GM13977 (cell line): Measurements from ENCODE around the gene COL6A3.

Experiments
- DNase-seq: peaks from one replicate; pipeline ENCODE4 v3.0.0; 2012; ENCODE audit warnings: low spot score
- CTCF ChIP-seq: IDR thresholded peaks from 2 replicates; pipeline ENCODE4 v1.5.1; 2012; ENCODE audit warnings: mild to moderate bottlenecking, control low read depth; ENCODE audit not compliant: insufficient read depth; ENCODE audit errors: extremely low read depth, missing control alignments
- in situ Hi-C: fragments of 300-500 bp; cut with MboI; formaldehyde crosslinking; loops from one replicate; pipeline ENCODE4 v1.12.0; 2022; ENCODE audit warnings: low sequenced_read_pairs, low pct_unique_long_range_greater_than_20kb, mixed read lengths, inconsistent platforms; ENCODE audit not compliant: unreplicated experiment

COL6A3 gene

GRCh38 chr2:237343993-237344392 is 70.0 kb downstream of the COL6A3 start:
- DNase-seq = no peak
- TF ChIP-seq CTCF = no peak
- in situ Hi-C loops = no loop called here

GRCh38 chr2:237341872-237342271 is 72.1 kb downstream of the COL6A3 start:
- DNase-seq = no peak
- in situ Hi-C loops = no loop called here
- TF ChIP-seq CTCF = no peak

GRCh38 chr2:237337586-237337985 is 76.4 kb downstream of the COL6A3 start:
- TF ChIP-seq CTCF = no peak
- DNase-seq = no peak
- in situ Hi-C loops = no loop called here

GRCh38 chr2:237336131-237336530 is 77.8 kb downstream of the COL6A3 start:
- in situ Hi-C loops = no loop called here
- no peak for TF ChIP-seq CTCF
- DNase-seq = no peak

GRCh38 chr2:237333748-237334147 is 80.2 kb downstream of the COL6A3 start:
- no peak for TF ChIP-seq CTCF
- in situ Hi-C loops = no loop called here
- DNase-seq = no peak

GRCh38 chr2:237330541-237330940 is 83.4 kb downstream of the COL6A3 start:
- no peak for TF ChIP-seq CTCF
- in situ Hi-C loops = no loop called here

More at GRCh38 chr2:237330541-237330940, 83.4 kb downstream of the COL6A3 start:
- DNase-seq = no peak
